Tibial nerve (tissue), 4 donors: ENCODE measurements around the gene BAZ1B.

Experiments
- EP300 ChIP-seq, 2 donors: sonication (generic); formaldehyde crosslinking; IDR thresholded peaks; one replicate each; pipeline ENCODE4 v1.6.1; 2017; ENCODE audit warnings: antibody characterized with exemption in 2 of 2, mild to moderate bottlenecking in 1 of 2
- POLR2A ChIP-seq, 2 donors: fragments of 450-650 bp; IDR thresholded peaks; one replicate each; pipeline ENCODE4 v1.6.1; 2017; ENCODE audit warnings: antibody characterized with exemption in 2 of 2, mild to moderate bottlenecking in 2 of 2, moderate library complexity in 2 of 2
- TF ChIP-seq, protein P1 (sequence below), 5 experiments: fragments of 200-600 bp in 3 of 5; fragments of 450-650 bp in 2 of 5; sonication (generic) in 3 of 5; IDR thresholded peaks; one replicate each; pipeline ENCODE4 v1.5.1; 2016 to 2019; ENCODE audit warnings: antibody characterized with exemption in 5 of 5, mild to moderate bottlenecking in 3 of 5, moderate library complexity in 2 of 5

DNA sequence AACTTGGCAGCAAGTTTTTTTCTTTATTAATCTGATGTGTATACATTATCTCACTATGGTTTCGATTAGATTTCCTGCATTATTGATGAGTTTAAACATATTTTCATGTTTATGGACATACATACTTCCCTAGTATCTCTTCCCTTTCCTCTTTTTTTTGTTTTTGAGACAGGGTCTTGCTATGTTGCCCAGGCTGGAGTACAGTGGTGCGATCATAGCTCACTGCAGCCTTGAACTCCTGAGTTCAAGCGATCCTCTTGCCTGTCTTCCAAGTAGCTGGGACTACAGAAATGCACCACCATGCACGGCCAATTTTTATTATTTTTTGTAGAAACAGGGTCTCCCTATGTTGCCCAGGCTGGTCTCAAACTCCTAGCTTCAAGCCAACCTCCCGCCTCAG, 18.9 kb downstream of the BAZ1B start:
- TF ChIP-seq, protein P1, sequence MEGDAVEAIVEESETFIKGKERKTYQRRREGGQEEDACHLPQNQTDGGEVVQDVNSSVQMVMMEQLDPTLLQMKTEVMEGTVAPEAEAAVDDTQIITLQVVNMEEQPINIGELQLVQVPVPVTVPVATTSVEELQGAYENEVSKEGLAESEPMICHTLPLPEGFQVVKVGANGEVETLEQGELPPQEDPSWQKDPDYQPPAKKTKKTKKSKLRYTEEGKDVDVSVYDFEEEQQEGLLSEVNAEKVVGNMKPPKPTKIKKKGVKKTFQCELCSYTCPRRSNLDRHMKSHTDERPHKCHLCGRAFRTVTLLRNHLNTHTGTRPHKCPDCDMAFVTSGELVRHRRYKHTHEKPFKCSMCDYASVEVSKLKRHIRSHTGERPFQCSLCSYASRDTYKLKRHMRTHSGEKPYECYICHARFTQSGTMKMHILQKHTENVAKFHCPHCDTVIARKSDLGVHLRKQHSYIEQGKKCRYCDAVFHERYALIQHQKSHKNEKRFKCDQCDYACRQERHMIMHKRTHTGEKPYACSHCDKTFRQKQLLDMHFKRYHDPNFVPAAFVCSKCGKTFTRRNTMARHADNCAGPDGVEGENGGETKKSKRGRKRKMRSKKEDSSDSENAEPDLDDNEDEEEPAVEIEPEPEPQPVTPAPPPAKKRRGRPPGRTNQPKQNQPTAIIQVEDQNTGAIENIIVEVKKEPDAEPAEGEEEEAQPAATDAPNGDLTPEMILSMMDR (IDR thresholded peaks at IDR 0.05): no peak
- no peak for TF ChIP-seq POLR2A (IDR thresholded peaks at IDR 0.05)
- no peak for TF ChIP-seq EP300 (IDR thresholded peaks at IDR 0.05)
